Testis (tissue), 2 donors: Measurements from ENCODE around the gene AAK1.

ENCODE experiments used
- CTCF ChIP-seq, 3 experiments: fragments of 450-650 bp in 2 of 3; fragments of 200-600 bp in 1 of 3; sonication (generic) in 1 of 3; IDR thresholded peaks; one replicate each; pipeline ENCODE4 v1.5.1; 2016 to 2019; ENCODE audit warnings: antibody characterized with exemption in 3 of 3, mild to moderate bottlenecking in 2 of 3, moderate library complexity in 1 of 3
- POLR2A ChIP-seq: fragments of 450-650 bp; IDR thresholded peaks from one replicate; pipeline ENCODE4 v1.6.1; 2017; ENCODE audit warnings: antibody characterized with exemption, mild to moderate bottlenecking, moderate library complexity

- TF ChIP-seq CTCF (IDR thresholded peaks at IDR 0.05) (no peak), POLR2A (no peak)
These were observed 25.2 kb downstream of the AAK1 start for GRCh38 chr2:69618362-69618761.
